ENCODE data around the gene DNAH14. TPM values are rescaled to one million over a fixed set of nuclear protein-coding genes. Genes with fewer than 3 reads are reported as not detected.

Gene DNAH14
- total and polyA plus RNA-seq, 2 of the 4 experiments (the other 2 are of a cell fraction) = 2.7 to 3.6 TPM

DNA sequence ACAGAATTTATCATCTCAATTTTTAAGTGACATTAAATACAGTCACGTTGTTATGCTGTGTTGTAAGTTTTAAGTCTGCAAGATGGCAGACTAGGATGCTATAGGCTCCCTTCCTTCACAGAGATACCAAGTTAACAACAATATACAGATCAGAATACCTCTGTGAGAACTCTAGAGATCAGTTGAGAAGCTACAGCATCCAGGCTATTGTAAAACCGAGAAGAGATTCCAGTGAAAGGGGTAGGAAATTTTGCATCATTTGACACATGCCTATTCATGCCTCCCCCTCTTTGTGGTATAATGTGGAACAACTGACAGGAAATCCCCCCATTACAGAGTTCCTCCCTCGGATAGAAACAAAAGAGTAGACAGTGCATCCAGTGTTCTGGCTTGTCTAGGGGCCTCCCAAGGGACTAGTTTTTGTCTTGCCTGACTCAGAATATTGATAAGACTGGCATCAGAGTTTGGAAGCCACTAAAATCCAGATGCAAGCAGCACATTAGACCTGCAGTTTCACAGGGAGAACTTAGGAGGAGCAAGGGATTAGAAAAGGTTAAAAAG lies 417.7 kb downstream of the DNAH14 start:
- no peak for ATAC-seq (ENCODE audit: low read depth)
- no peaks in the 10 kb centered on the region for H4K20me1 ChIP-seq (ENCODE audit: insufficient read depth, low read length)

More for the DNA sequence above, 417.7 kb downstream of the DNAH14 start:
- H3K27ac ChIP-seq (ENCODE audit: insufficient read depth, low read length) = no peak overlapping the region
- no peak overlapping the region for H2BK15ac ChIP-seq (ENCODE audit: low read depth, low read length)
- no peaks in the 10 kb centered on the region for H3K36me3 ChIP-seq (ENCODE audit: control insufficient read depth, insufficient read depth, low read length)
- ChIA-PET CTCF (no interaction called here), POLR2A (ENCODE audit: unreplicated experiment) (no interaction called here)
- no peak overlapping the region for H3K4ac ChIP-seq (ENCODE audit: low read depth, low read length)
- H4K5ac ChIP-seq (ENCODE audit: low read depth, low read length) = no peak overlapping the region
- DNase-seq = no peak
- H3K4me1 ChIP-seq (ENCODE audit: control insufficient read depth, insufficient read depth, low read length) = no peaks in the 10 kb centered on the region
- no peak overlapping the region for H2AK5ac ChIP-seq (ENCODE audit: low read depth, low read length)
- no peak overlapping the region for H4K91ac ChIP-seq (ENCODE audit: insufficient read depth, low read depth, low read length)
- TF ChIP-seq CTCF (conservative IDR thresholded peaks at IDR 0.05; ENCODE audit: low read depth, low read length) = no peak
- TF ChIP-seq RAD21 (IDR thresholded peaks at IDR 0.05; ENCODE audit: low read length) = no peak
- no peak for TF ChIP-seq BHLHE40 (IDR thresholded peaks at IDR 0.05; ENCODE audit: low read depth, low read length)
- TF ChIP-seq, protein P1, sequence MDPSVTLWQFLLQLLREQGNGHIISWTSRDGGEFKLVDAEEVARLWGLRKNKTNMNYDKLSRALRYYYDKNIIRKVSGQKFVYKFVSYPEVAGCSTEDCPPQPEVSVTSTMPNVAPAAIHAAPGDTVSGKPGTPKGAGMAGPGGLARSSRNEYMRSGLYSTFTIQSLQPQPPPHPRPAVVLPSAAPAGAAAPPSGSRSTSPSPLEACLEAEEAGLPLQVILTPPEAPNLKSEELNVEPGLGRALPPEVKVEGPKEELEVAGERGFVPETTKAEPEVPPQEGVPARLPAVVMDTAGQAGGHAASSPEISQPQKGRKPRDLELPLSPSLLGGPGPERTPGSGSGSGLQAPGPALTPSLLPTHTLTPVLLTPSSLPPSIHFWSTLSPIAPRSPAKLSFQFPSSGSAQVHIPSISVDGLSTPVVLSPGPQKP (IDR thresholded peaks at IDR 0.05; ENCODE audit: borderline replicate concordance, low read depth, low read length) = no peak
- TF ChIP-seq MAZ (IDR thresholded peaks at IDR 0.05; ENCODE audit: borderline replicate concordance, low read depth, low read length) = no peak
- TF ChIP-seq FOS (IDR thresholded peaks at IDR 0.05; ENCODE audit: low read depth, low read length) = no peak
- no peak for TF ChIP-seq SMC3 (IDR thresholded peaks at IDR 0.05; ENCODE audit: low read depth, low read length)
- TF ChIP-seq RCOR1 (IDR thresholded peaks at IDR 0.05; ENCODE audit: insufficient replicate concordance, low read length) = no peak
- no peak for TF ChIP-seq MXI1 (IDR thresholded peaks at IDR 0.05; ENCODE audit: borderline replicate concordance, low read depth, low read length)
- H2AK9ac ChIP-seq (replicated peaks; ENCODE audit: low read depth, low read length, poor library complexity) = no peak overlapping the region
- no peaks in the 10 kb centered on the region for H3K9me3 ChIP-seq (ENCODE audit: control insufficient read depth, insufficient read depth, low read length)
- no peak overlapping the region for H3K4me2 ChIP-seq (ENCODE audit: low read depth, low read length)
- no peak overlapping the region for H3K9ac ChIP-seq (ENCODE audit: low read depth, low read length)
- H3K23ac ChIP-seq (ENCODE audit: low read depth, low read length) = no peak overlapping the region
- no peak overlapping the region for H2BK120ac ChIP-seq (ENCODE audit: low read depth, low read length)
- BruUV-seq (replicated peaks) = no TSS peak
- H3K4me3 ChIP-seq (ENCODE audit: insufficient read depth, low read depth, low read length) = no peak overlapping the region
- WGBS, 2 experiments (ENCODE audit: extremely low coverage in 2 of 2, insufficient read length in 1 of 2) = no CpG with 5 or more reads among the region's 3 CpGs
- H3K18ac ChIP-seq (ENCODE audit: low read depth, low read length) = no peak overlapping the region
- intact Hi-C loops (cut with micrococcal nuclease) = no loop called here
- in situ Hi-C loops (cut with MboI; ENCODE audit: low sequenced_read_pairs) = no loop called here
- no peak overlapping the region for H2BK5ac ChIP-seq (ENCODE audit: low read depth, low read length, poor library complexity, severe bottlenecking)
- dilution Hi-C loops (cut with HindIII; ENCODE audit: low sequenced_read_pairs, unreplicated experiment) = no loop called here
- H3K27me3 ChIP-seq (ENCODE audit: control insufficient read depth, insufficient read depth, low read length) = no peaks in the 10 kb centered on the region
- no peak overlapping the region for H2AFZ ChIP-seq (replicated peaks; ENCODE audit: low read length, poor library complexity)
- H3K14ac ChIP-seq (replicated peaks; ENCODE audit: low read depth, low read length) = no peak overlapping the region
- H3K56ac ChIP-seq (ENCODE audit: extremely low read depth, insufficient read depth, low read length) = no peak overlapping the region
- H3K9me1 ChIP-seq (ENCODE audit: insufficient read depth, low read length) = no peaks in the 10 kb centered on the region
- no peak overlapping the region for H2BK20ac ChIP-seq (ENCODE audit: low read depth, low read length)
- no peak overlapping the region for H4K8ac ChIP-seq (ENCODE audit: low read depth in 2 of 2, low read length in 2 of 2)
- H3K79me1 ChIP-seq (ENCODE audit: low read depth in 1 of 2, low read length in 2 of 2) = no peaks in the 10 kb centered on the region

All from IMR-90 (cell line).